Erythroblast (primary cell): ENCODE data around the gene GPR15LG.

Experiments used
- GATA1 ChIP-seq: IDR thresholded peaks from 2 replicates; pipeline ENCODE4 v1.6.1; 2011; ENCODE audit warnings: low read depth, mild to moderate bottlenecking, control low read depth, low read length, moderate library complexity
- POLR2A ChIP-seq: IDR thresholded peaks from 2 replicates; pipeline ENCODE4 v1.6.1; 2011; ENCODE audit warnings: mild to moderate bottlenecking, low read length

DNA sequence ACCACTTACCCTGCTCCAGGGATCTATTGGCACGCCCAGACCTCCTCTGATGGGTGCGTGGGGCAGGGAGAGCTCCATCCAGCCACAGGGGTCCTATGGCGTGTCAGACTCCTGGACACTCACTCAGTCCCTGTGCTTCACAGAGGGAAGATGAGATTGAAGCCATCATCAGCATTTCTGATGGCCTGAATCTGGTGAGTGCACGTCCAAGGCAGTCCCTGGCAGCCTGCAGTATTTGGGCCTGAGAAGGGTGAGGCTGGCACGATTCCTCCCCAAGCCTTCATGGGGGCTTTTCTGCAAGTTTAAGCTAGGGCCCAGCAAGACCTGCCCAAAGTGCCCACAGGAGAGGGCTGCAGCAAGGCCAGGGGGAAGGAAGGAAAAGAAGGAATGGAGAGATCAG lies 24.0 kb downstream of the GPR15LG start:
- TF ChIP-seq POLR2A = no peak
- TF ChIP-seq GATA1 = no peak
